HL-60 (cell line): ENCODE results near the gene SLC16A12.

Source experiments
- CTCF ChIP-seq: IDR thresholded peaks from one replicate; pipeline ENCODE4 v1.5.1; 2011; ENCODE audit warnings: low read length, control low read depth, inconsistent platforms; ENCODE audit not compliant: insufficient read depth
- POLR2AphosphoS5 ChIP-seq: IDR thresholded peaks from 2 replicates; pipeline ENCODE4 v1.6.1; 2012; ENCODE audit warnings: low read depth
- REST ChIP-seq: IDR thresholded peaks from 2 replicates; pipeline ENCODE4 v1.6.1; 2012; ENCODE audit warnings: low read depth; ENCODE audit not compliant: insufficient replicate concordance

- TF ChIP-seq CTCF (no peak), REST (no peak), POLR2AphosphoS5 (no peak)
Observed at GRCh38 chr10:89392974-89393373, 142.4 kb downstream of the SLC16A12 start.
